B cell (primary cell): Measurements from ENCODE around the gene PRTFDC1. TPM values are rescaled to one million over a fixed set of nuclear protein-coding genes. Genes with fewer than 3 reads are reported as not detected.
"Not testable (repeated sequence)": the region's sequence is repeated elsewhere in the genome, so short reads cannot be mapped to it uniquely, and the experiment has no call there.

Source experiments
- ATAC-seq: fragments of 200-7000 bp; cut with Tn5 transposase; one replicate; pipeline ENCODE4 v1.10.0; 2021; ENCODE audit warnings: low read depth, mild to moderate bottlenecking, moderate number of reproducible peaks, moderate library complexity
- CTCF ChIA-PET: fragments of 350-600 bp; sonication (Branson Sonifier 250); formaldehyde crosslinking; loops from one replicate; lab custom pipeline; 2021; ENCODE audit warnings: antibody characterized with exemption, inconsistent platforms; lab: Charles Lee
- POLR2A ChIA-PET: fragments of 350-600 bp; sonication (Branson Sonifier 250); formaldehyde crosslinking; loops from one replicate; lab custom pipeline; 2021; ENCODE audit warnings: antibody characterized with exemption; lab: Charles Lee
- DNase-seq: peaks from one replicate; pipeline ENCODE4 v3.0.0; 2013
- H2AFZ ChIP-seq: 2 replicates; pipeline ENCODE4 v1.6.1; 2012; ENCODE audit warnings: mild to moderate bottlenecking, low read depth, low read length; ENCODE audit not compliant: insufficient read depth, poor library complexity, severe bottlenecking
- H3K27ac ChIP-seq, 2 donors: 1 replicate in 1 of 2; 2 replicates in 1 of 2; pipeline ENCODE4 v1.5.1; 2012 to 2013; ENCODE audit warnings: low read length in 2 of 2, mild to moderate bottlenecking in 2 of 2, moderate library complexity in 1 of 2
- H3K27me3 ChIP-seq, 4 experiments: fragments of 200-600 bp in 1 of 4; sonication (generic) in 1 of 4; replicated peaks in 1 of 4; 1 replicate in 2 of 4; 2 replicates in 2 of 4; pipeline versions ENCODE4 v1.6.1 to v1.7.0; 2013 to 2016; ENCODE audit warnings: low read length in 3 of 4, mild to moderate bottlenecking in 2 of 4, mixed read lengths in 1 of 4, moderate library complexity in 1 of 4; ENCODE audit not compliant: insufficient read depth in 4 of 4, control insufficient read depth in 3 of 4; ENCODE audit errors: control extremely low read depth in 1 of 4
- H3K36me3 ChIP-seq, 2 experiments: replicated peaks in 1 of 2; 1 replicate in 1 of 2; 2 replicates in 1 of 2; pipeline versions ENCODE4 v1.6.1 to v1.7.1; 2013; ENCODE audit warnings: low read length in 1 of 2; ENCODE audit not compliant: insufficient read depth in 2 of 2, control insufficient read depth in 1 of 2; ENCODE audit errors: control extremely low read depth in 1 of 2, extremely low read depth in 1 of 2
- H3K4me1 ChIP-seq, 2 donors: fragments of 200-600 bp in 1 of 2; sonication (generic) in 1 of 2; 1 replicate in 1 of 2; 2 replicates in 1 of 2; pipeline versions ENCODE4 v1.5.1 to v1.6.1; 2013 to 2017; ENCODE audit warnings: low read length in 2 of 2; ENCODE audit not compliant: control insufficient read depth in 2 of 2, insufficient read depth in 2 of 2
- H3K4me2 ChIP-seq: replicated peaks from 2 replicates; pipeline ENCODE3; 2012; ENCODE audit warnings: mild to moderate bottlenecking, low read depth, low read length; ENCODE audit not compliant: poor library complexity, severe bottlenecking
- H3K4me3 ChIP-seq, 5 experiments: fragments of 200-600 bp in 1 of 5; sonication (generic) in 1 of 5; 1 replicate in 3 of 5; 2 replicates in 2 of 5; pipeline versions ENCODE4 v1.5.1 to v1.7.0; 2011 to 2016; ENCODE audit warnings: low read length in 4 of 5, mild to moderate bottlenecking in 4 of 5, low read depth in 2 of 5, control low read depth in 1 of 5, moderate library complexity in 1 of 5; ENCODE audit not compliant: insufficient read depth in 1 of 5; ENCODE audit errors: control extremely low read depth in 1 of 5, extremely low read depth in 1 of 5
- H3K79me2 ChIP-seq: fragments of 200-600 bp; sonication (generic); one replicate; pipeline ENCODE4 v1.6.0; 2016; ENCODE audit warnings: low read length; ENCODE audit not compliant: control insufficient read depth, insufficient read depth
- H3K9ac ChIP-seq: fragments of 200-600 bp; sonication (generic); 2 replicates; pipeline ENCODE4 v1.6.1; 2017; ENCODE audit warnings: mild to moderate bottlenecking, low read length, moderate library complexity
- H3K9me3 ChIP-seq, 3 donors: one replicate each; pipeline versions ENCODE4 v1.6.1 to v1.7.1; 2013; ENCODE audit warnings: low read length in 2 of 3; ENCODE audit not compliant: control insufficient read depth in 2 of 3, insufficient read depth in 1 of 3; ENCODE audit errors: control extremely low read depth in 1 of 3
- H4K20me1 ChIP-seq: 2 replicates; pipeline ENCODE4 v1.6.0; 2012; ENCODE audit warnings: mild to moderate bottlenecking, low read length; ENCODE audit not compliant: insufficient read depth, control insufficient read depth, poor library complexity, severe bottlenecking
- H3K27ac Mint-ChIP-seq: one replicate; pipeline ENCODE4 v1.8.0; 2021; ENCODE audit warnings: mixed read lengths
- H3K27me3 Mint-ChIP-seq: one replicate; pipeline ENCODE4 v1.8.0; 2021; ENCODE audit warnings: mixed read lengths
- H3K4me1 Mint-ChIP-seq: one replicate; pipeline ENCODE4 v1.8.0; 2021; ENCODE audit warnings: mixed read lengths
- H3K4me3 Mint-ChIP-seq: one replicate; pipeline ENCODE4 v1.8.0; 2021; ENCODE audit warnings: mixed read lengths
- H3K9me3 Mint-ChIP-seq: one replicate; pipeline ENCODE4 v1.8.0; 2022; ENCODE audit warnings: mixed read lengths; ENCODE audit not compliant: insufficient read depth
- CTCF ChIP-seq: fragments of 200-600 bp; IDR thresholded peaks from one replicate; pipeline ENCODE4 v1.8.0; 2022; ENCODE audit warnings: antibody characterized with exemption, mild to moderate bottlenecking
- EZH2 ChIP-seq: IDR thresholded peaks from 2 replicates; pipeline ENCODE4 v1.6.1; 2012; ENCODE audit warnings: borderline replicate concordance, low read depth, mild to moderate bottlenecking, moderate library complexity, low read length; ENCODE audit not compliant: insufficient read depth, poor library complexity, severe bottlenecking
- WGBS: methylation state at CpG from one replicate; pipeline ENCODE4 v1.1.5; 2013; ENCODE audit warnings: missing lambda C conversion rate; ENCODE audit not compliant: insufficient coverage; 5-methylcytosine and 5-hydroxymethylcytosine counted together
- intact Hi-C: fragments of 100-400 bp; cut with micrococcal nuclease; formaldehyde crosslinking; loops from one replicate; pipeline ENCODE4 v1.10.0; 2022
- polyA plus RNA-seq: library from polyadenylated mRNA; depleted of rRNA; stranded (reverse); fragments of >200 nt; gene quantifications from 2 replicates; pipeline ENCODE4 v1.2.3, GENCODE V29; 2012
- total RNA-seq, 2 donors: library from RNA; stranded (reverse); fragments of 120-200 nt in 1 of 2; gene quantifications; 1 replicate in 1 of 2; 2 replicates in 1 of 2; pipeline versions ENCODE4 v1.2.3 to v1.2.4, GENCODE V29; 2013 to 2022

PRTFDC1 gene
- total and polyA plus RNA-seq, 2 donors (not counting 1 experiment from before 2014, with no cell fraction given) = 0.63 TPM; not detected in 1

GRCh38 chr10:24920907-24921881 lies 31.2 kb downstream of the PRTFDC1 start:
- H2AFZ ChIP-seq = no peak overlapping the region
- H3K9me3 Mint-ChIP-seq = peaks cover 6% of the 10 kb centered on the region
- no peak overlapping the region for H3K4me2 ChIP-seq
- no peaks in the 10 kb centered on the region for H4K20me1 ChIP-seq
- no peak overlapping the region for H3K4me3 Mint-ChIP-seq
- H3K27me3 ChIP-seq = no peaks in the 10 kb centered on the region
- H3K27me3 Mint-ChIP-seq = no peaks in the 10 kb centered on the region
- ATAC-seq = no peak
- TF ChIP-seq EZH2 (no peak), CTCF (no peak)
- H3K4me1 Mint-ChIP-seq = no peaks in the 10 kb centered on the region
- no peaks in the 10 kb centered on the region for H3K36me3 ChIP-seq
- no peak overlapping the region for H3K27ac Mint-ChIP-seq
- ChIA-PET POLR2A (no interaction called here), CTCF (interaction anchor here (0.6 to 1.1 kb wide), 2 partner anchors 12 to 21 kb away, joined by 3 read pairs; no protein-coding TSS in a partner anchor)
- no peak overlapping the region for H3K9ac ChIP-seq
- WGBS = 0% methylated on average over 1 of the region's 7 CpGs
- no peak overlapping the region for H3K27ac ChIP-seq
- H3K9me3 ChIP-seq = peaks cover 0 to 7% (median 1%) of the 10 kb centered on the region in 3 donors
- intact Hi-C loops = no loop called here
- no peak for DNase-seq
- H3K4me1 ChIP-seq = no peaks in the 10 kb centered on the region
- H3K4me3 ChIP-seq = no peak overlapping the region
- no peaks in the 10 kb centered on the region for H3K79me2 ChIP-seq

- H2AFZ ChIP-seq, H3K9me3 ChIP-seq, H3K4me1 Mint-ChIP-seq, H3K36me3 ChIP-seq, H3K4me3 ChIP-seq, H3K9me3 Mint-ChIP-seq, H3K27me3 ChIP-seq, intact Hi-C loops, H3K27ac ChIP-seq, DNase-seq, H3K4me2 ChIP-seq, H3K9ac ChIP-seq, H3K27ac Mint-ChIP-seq, H3K79me2 ChIP-seq, H4K20me1 ChIP-seq, H3K27me3 Mint-ChIP-seq, POLR2A ChIA-PET, ATAC-seq, H3K4me3 Mint-ChIP-seq, H3K4me1 ChIP-seq: not testable (repeated sequence)
- CTCF ChIA-PET = interaction anchor here (0.7 kb wide), 1 partner anchor 670 kb away, joined by 3 read pairs; no protein-coding TSS in a partner anchor
- WGBS = no CpG with 5 or more reads among the region's 2 CpGs
Observed at GRCh38 chr10:24920192-24920591, 32.2 kb downstream of the PRTFDC1 start.

- intact Hi-C loops, ATAC-seq, H3K4me3 ChIP-seq, H3K79me2 ChIP-seq, POLR2A ChIA-PET, H3K27ac ChIP-seq, H3K9ac ChIP-seq, H4K20me1 ChIP-seq, H3K4me1 ChIP-seq, H3K4me3 Mint-ChIP-seq, H3K36me3 ChIP-seq, CTCF ChIA-PET, H3K4me1 Mint-ChIP-seq, H3K9me3 ChIP-seq, H2AFZ ChIP-seq, H3K27me3 Mint-ChIP-seq, H3K27me3 ChIP-seq, DNase-seq, H3K9me3 Mint-ChIP-seq, H3K4me2 ChIP-seq, H3K27ac Mint-ChIP-seq: not testable (repeated sequence)
- WGBS = no CpG with 5 or more reads among the region's 1 CpG
Observed at GRCh38 chr10:24919629-24920028, 32.8 kb downstream of the PRTFDC1 start.
